RKO (cell line): ENCODE measurements around the gene MLXIPL.
A peak's percentile ranks its signal among the peaks of the same experiment; 100 is the strongest.
"Not testable (repeated sequence)": the region's sequence is repeated elsewhere in the genome, so short reads cannot be mapped to it uniquely, and the experiment has no call there.

ENCODE experiments used
- DNase-seq: peaks from one replicate; pipeline ENCODE4 v3.0.0-alpha.2; 2016; ENCODE audit warnings: low spot score

Gene MLXIPL

DNA sequence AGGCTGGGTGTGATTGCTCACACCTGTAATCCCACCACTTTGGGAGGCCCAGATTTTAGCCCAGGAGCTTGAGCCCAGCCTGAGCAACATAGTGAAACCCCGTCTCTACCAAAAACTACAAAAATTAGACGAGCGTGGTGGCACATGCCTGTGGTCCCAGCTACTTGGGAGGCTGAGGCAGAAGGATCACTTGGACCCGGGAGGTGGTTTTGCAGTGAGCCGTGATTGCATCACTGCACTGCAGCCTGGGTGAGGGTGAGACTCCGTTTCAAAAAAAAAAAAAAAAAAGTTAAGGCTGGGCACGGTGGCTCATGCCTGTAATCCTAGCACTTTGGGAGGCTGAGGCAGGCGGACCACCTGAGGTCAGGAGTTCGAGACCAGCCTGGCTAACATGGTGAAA is 43.3 kb downstream of the MLXIPL start:
- not testable (repeated sequence) for DNase-seq

DNA sequence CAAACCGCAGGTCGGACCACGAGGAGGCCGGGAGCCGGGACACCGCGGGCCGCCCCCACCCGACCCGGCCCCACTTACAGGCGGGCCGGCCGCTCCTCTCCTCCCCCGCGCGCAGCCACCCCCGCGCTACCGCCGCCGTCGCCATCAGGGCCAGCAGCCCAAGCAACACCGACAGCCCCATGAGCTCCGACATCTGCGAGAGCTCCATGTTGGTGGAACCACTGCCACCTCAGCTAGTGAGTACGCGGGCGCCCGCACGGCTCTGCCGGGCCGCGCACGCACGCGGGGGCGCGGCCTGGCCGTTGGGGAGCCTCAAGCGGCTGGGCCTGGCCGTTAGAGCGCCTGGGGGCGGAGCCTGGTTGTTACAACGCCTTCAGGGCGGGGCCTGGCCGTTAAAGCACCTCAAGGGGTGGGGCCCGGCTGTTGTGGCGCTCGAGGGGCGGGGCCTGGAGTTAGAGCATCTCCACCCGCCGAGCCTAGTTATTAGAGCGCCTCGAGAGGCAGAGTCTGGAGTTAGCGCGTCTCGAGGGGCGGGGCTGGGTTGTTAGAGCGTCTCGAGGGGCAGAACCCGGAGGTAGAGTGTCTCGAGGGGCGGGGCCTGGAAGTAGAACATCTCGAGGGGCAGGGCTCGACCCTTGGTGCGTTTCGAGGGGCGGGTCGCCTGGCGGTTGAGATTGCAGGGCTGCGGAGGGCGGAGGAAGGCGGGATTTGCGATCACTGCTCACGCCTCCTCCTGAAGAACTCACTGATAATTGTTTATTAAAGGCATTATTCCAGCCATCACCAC is 45.8 kb downstream of the MLXIPL start, which contains the start of gene TBL2:
Gene TBL2 (minus strand): TSS at position 238 of the 787 bp plus-strand sequence. CDS start 30 bp downstream, at position 208.
- peak; percentile 98 for DNase-seq

DNA sequence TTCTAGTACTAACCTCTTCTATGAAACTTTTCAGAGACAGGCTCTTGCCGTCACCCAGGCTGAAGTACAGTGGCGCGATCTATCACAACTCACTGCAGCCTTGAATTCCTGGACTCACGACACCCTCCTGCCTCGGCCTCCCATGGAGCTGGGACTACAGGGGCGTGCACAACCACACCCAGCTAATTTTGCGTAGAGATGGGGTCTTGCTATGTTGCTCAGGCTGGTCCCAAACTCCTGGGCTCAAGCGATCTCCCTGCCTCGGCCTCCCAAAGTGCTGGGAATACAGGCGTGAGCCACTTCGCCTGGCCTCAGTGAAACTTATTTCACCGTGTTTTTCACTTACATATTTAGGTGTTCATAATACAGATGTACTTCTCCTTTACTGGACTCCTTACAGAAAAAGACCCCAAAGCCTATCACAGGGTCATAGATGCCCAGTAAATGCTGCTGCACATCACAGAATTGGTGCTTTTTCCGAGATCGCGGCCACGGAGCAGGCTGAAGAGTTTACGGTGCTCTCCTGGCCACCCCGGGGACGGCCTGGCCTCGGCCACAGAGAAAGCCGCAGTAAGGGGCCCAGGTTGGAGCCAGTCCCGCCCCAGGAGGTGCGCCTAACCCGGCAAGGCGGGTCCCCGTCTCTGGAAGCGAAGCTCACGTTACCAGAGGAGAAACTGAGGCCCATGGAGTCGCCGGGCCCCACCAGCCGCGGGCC is 46.5 kb downstream of the MLXIPL start:
- DNase-seq: peak; percentile 57

DNA sequence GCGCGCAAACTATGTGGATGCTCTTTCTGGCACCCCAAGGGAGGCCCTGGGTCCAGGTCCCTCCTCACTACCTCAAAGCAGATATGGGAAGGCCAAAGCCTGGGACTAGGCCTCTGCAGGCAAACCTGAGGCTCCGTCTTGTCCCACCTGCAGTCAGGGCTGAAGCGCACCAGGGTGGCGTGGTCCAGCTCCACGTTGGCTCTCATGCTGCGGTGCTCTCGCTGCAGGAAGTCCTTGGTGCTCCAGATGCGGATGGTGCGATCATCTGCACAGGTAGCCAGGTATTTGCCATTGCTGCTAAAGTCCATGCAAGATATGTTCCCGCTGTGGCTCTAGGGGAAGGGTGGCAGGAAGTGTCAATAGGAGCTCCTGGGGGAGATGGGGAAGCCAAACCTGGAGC is 50.5 kb downstream of the MLXIPL start:
- DNase-seq: no peak

DNA sequence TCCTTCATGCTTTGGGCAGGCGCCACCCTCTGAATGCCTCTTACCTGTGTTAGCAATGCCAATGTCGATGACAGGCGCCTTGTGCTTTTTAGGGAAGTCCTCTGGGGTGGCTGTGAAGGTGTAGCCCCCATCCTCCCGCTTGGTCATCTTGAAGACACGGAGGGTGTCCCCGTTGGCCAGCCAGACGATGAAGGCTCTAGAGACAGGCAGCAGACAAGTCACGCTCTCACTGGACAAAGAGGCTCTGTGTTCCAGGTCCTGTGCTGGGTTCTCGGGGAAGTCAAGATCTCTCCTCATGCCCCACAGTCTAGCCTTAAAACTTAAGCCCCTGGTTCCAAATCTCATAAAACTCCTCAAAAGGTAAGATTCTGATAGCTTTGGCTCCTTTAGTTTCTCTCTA is 51.0 kb downstream of the MLXIPL start:
- no peak for DNase-seq

DNA sequence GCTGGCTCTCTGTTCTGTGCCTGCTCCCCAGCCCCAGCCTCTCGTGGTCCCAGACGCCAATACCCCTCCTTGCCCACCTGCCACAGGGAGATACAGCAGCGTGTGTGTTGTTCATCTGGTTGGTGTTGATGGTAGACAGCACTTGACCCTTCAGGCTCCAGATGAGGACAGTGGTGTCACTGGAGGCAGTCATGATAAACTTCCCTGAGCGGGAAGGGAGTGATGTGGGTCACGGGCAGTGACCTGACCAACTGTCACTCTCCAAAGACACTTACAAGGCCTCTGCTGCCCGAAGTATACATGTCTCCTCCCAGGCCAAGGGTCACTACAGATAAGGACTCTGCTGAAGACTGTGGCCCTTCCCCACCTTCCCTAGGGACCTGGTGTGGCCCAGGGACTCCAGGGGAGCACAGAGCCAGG is 51.5 kb downstream of the MLXIPL start:
- no peak for DNase-seq

DNA sequence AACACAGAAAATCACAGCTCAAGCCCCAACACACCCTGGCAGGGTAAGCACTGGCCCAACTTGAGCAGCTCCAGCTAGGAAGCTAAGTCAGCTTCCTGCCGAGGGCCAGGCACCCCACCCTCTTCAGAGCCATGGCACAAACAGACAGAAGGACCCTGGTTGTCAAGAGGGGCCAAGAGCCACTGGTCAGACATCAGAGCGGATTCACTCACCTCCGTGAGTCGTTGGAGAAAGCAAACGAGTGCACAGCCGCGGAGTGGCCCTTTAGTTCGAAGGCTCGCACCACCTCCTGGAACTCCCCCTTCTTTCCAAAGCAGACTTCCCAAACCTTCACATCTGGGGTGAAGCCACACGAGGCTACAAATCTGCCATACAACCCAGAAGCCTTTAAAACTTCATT is 53.3 kb downstream of the MLXIPL start:
- DNase-seq: no peak

DNA sequence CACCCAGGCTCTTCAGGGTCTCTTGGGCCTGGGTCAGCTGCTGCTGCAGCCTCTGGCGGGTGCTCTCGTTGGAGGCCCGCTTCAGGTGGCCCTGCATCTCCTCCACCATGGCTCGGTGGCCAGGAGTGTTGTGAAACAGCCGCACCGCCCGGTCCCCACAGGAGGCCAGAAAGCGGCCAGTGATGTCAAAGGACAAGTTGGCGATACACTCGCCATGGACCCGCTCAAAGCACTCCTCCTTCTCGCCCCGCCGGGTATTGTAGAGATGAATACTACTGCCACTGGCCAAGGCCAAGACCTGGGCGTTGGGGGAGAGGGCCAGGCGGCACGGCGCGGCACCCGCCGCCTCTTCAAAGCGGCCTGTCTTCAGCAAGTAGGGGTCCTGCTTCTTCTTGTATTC is 53.8 kb downstream of the MLXIPL start:
- DNase-seq: no peak

DNA sequence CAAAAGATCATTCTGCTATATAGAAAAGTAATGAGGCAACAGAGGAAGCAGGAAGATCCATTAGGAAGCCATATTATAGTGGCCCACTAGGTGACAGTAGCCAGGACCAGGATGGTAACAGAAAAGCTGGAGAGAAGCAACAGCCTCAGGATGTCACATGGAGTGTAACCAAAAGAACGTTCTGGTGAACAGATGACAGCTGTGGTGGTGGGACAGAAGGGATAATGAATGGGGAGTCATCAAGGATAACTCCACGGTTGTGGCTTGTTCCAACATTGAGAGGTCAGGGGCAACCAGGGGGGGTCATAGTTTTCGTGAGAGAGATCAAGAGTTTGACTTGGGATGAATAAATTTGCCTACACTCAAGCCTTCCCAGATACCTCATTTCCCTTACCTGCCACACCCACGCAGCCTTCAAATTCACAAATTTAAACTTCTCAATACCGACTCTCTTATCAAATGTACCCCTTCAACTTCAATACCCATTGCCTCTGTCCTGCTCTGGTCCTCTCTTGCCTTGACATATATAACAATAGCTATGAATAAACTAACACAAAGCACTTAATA is 55.2 kb downstream of the MLXIPL start:
- DNase-seq: no peak

DNA sequence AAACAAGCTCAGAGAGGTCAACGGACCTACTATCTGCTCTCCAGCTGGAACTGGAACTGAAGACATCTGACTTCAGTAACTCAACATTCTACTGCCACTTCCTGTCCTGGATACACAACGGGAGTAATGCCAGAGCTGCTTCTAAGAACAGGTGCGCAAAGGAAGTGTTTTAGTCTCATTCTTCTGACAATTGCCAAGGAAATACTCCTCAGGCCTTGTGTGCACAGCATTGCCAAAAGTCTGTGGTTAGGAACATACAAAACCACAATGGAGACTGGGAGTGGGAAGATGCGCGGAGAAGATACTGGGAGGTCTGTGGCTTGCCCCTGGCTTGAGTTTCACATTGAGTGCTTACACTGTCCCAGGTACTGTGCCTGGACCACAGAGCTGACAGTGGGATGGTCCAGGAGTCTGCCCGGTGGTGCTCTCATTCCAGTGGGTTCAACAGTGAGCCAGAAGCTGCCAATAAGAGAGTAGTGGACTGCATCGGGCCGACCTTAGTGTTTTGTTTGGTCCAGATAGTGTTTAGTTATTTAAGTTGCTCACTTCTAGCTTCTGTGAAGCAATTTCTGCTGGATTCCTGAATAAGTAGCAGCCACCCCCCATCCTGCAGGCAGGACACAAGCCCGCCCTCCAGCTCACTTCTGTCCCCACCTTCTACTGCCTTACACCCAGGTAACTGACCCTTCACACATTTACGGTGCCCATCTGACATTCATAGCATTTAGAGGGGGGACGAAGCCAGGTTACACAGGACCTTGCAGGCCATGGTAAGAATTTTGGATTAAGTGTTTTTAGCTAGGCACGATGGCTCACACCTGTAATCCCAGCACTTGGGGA is 56.3 kb downstream of the MLXIPL start:
- no peak for DNase-seq

DNA sequence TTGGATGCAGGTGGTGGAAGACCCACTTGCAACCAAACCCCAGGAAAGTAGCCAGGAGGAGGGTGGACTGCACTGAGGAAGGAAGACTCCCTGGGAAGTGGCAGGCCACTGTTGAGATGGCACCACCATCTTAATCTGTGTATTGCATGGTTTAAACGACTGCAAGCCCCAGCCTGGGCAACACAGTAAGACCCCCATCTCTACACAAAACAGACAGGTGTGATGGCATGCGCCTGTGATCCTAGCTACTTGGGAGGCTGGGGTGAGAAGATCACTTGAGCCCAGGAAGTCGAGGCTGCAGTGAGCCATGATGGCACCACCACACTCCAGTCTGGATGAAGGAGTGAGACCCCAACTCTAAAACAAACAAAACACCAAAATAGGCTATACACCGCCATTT is 57.2 kb downstream of the MLXIPL start:
- no peak for DNase-seq

DNA sequence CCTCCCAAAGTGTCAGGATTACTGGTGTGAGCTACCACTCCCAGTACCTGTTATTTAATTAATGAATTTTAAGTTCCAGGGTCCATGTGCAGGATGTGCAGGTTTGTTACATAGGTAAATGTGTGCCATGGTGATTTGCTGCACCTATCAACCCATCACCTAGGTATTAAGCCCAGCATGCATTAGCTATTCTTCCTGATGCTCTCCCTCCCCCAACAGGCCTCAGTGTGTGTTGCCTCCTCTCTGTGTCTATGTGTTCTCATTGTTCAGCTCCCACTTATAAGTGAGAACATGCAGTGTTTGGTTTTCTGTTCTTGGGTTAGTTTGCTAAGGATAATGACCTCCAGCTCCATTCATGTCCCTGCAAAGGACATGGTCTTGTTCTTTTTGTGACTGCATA is 57.9 kb downstream of the MLXIPL start:
- DNase-seq: not testable (repeated sequence)

DNA sequence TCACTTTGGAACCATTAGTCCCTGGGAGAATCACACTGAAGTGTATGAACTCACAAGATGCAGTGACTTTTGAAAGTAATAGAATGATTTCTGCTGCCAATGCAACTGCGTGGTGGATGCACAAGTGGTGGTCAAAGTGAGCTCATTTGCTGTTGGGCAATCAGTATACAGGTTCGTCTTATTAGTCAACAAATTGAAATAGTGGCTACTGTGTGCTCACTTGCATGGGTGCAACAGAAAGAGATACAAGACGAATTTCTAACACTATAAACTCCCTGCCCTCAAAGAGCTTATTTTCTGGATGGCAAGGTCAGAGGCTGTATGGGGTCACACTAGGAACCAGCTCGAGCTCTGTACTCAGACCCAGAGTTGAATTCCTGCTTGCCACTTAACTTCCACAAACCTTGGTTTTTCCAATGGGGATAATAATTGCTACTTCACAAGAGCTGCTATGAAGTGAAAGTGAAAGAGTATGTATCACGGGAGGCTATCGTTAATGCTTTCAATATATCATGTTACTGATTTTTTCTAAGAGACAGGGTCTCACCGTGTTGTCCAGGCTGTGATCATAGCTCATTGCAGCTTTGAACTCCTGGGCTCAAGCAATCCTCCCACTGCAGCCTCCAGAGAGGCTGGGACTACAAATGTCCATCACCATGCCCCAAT is 58.5 kb downstream of the MLXIPL start:
- DNase-seq: no peak

DNA sequence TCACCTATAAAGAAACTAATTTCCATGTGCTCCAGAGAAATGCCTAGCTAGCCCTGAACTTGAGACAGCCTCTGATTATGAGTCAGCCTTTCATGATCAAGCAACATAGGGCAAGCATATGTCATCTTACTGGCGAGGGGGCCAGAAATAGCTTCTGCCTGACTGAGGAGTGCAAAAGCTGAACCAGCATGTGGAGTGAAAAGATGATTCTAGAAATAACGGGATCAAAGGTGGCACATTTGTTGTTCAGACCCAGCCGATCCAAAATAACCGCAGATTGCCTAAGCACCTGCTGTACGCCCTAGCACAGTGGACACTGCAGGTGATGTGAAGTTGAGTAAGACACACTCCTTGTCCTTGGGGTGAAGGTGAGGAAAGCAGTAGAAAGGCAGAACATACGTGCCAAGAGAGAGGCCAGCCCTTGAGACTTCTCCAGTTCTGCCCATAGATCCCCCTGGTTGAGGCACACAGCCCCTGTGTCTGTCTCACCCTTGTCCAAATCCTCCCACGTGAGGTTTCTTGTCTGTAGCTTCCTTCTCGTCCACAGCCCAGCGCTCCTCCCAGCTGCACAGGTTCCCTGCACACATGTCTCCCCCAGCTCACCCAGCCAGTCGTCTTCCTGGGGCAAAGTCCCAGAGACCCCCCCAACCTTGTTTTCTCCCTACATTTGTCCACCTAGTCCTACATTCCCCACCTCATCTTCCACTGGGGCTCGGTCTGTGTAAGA is 64.0 kb downstream of the MLXIPL start:
- peak; percentile 90 for DNase-seq

DNA sequence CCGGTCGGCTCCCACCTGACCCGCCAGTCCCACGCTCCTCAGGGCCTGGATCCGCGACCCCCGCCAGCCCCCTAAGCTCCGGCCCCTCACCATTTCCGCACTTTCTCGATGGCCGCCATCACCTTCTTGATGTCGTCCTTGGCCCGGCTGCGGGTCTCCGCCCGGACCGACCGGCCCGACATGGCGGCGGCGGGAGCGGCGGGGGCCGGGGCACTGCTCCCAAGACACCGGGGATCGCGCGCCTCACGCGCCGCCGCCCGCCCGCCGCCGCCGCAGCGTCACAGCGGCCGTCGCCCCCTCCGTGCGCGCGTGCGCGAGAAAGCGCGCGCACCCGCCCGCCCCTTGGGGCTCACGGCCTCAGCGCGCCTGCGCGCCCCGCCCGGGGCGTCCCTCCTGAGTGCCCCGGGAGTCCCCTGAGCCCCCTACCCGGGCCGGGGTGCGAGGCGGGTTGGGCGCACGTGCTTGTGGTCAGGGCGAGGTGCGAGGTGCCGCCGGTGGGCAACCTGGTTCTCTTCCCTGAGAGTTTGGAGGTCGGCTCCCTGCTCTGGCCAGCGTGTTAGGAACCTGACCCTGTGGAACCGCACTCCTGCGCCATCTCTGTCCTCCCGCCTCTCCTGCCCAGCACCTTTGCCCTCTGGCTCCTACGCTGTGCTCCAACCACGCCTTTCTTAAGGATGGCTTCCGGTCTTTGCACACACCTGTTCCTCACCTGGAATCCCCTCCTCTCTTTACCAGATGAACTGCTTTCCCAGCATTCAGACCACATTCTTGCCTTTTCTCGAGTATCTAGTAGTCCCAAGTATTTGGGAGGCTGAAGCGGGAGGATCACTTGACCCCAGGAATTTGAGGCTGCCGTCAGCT is 66.7 kb downstream of the MLXIPL start, which contains the start of gene BCL7B:
Gene BCL7B (minus strand): TSS at position 294 of the 861 bp plus-strand sequence. CDS start 112 bp downstream, at position 182.
- peak; percentile 78 for DNase-seq

DNA sequence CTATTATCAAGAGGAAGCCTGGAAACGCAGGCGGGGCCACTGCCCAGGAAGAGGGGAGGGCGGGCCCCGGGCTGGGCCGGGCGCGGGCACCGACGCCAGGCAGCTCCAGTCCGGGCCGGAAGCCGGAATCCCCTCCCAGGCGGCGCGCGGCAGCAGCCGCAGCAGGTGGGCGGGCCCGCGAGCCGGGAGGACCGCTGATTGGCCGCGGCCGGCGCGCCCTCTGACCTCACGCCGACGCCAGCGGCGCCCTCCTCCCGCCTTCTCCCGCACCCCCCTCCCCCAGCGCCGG is 67.3 kb downstream of the MLXIPL start:
- peak; percentile 94 for DNase-seq

DNA sequence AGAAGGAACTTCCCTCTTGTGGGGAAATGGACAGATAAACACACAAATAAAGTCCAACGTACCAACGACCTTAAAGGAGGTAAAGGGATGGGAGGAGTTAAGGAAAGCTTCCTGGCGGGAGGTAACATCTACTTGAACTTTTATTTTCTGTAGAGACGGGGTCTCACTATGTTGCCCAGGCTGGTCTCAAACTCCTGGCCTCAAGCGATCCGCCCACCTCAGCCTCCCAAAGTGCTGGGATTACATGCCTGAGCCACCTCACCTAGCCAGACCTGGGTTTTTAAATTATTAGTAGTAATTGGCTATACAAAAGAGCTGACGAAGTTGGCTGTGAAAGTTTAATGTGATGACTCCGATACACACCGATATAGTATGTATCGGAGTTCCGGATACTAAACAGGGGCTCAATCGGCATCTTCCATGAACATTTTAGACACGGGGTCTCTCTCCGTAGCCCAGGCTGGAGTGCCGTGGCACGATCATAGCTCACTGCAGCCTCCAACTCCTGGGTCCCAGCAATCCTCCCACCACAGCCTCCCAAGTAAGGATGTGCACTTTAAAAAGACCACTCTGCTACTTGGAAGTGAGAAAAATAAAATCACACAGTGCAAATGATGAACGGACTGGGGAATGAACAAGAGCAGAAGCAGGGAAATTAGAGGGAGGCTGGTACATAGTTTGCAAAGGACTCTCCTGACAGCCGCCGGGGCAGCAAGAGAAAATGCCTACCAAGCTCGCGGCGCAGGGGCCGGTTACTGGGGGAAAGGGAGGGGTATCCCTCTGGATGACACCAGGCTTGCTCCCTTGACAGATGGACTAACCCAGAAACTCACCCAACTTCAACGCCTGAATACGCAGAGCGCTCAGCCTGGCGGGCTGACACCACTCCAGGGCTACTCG is 67.9 kb downstream of the MLXIPL start:
- peak; percentile 34 for DNase-seq

DNA sequence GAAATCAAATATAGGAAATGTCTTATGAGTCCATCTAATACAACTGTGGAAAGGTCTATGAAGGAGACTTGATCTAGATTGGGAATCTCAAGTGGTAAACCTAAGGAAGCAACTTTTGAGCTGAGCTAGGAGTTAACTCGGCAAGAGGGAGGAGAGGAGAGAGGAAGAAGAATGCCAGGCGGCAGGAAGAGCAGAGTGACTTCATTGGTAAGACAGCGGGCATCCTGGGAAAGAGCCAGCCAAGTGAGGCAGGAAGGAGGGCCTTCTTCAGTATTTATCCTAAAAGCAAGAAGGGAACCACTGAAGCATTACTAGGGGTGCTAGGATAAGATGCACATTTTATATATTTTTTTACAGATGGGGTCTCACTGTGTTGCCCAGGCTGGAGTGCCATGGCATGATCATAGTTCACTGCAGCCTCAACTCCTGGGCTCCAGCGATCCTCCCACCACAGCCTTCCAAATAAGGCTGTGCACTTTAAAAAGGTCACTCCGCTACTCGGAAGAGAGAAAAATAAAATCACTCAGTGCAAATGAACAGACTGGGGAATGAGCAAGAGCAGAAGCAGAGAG is 68.8 kb downstream of the MLXIPL start:
- peak; percentile 28 for DNase-seq

DNA sequence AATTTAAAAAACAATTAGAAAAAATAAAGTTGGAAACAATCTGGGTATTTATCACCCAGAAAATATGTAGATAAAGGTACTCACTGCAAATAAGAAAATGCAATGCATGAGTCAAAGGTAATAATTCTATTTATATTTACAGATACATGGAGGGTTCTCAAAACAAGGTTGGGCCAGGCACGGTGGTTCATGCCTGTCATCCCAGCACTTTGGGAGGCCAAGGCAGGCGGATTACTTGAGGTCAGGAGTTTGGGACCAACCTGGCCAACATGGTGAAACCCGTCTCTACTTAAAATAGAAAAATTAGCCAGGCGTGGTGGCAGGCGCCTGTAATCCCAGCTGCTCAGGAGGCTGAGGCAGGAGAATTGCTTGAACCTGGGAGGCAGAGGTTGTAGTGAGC is 74.2 kb downstream of the MLXIPL start:
- not testable (repeated sequence) for DNase-seq
